Psoas muscle (tissue), 8 donors: Measurements from ENCODE around the gene IFT88. TPM values are rescaled to one million over a fixed set of nuclear protein-coding genes. Genes with fewer than 3 reads are reported as not detected.

Source experiments
- ATAC-seq, 4 donors: fragments of 200-7000 bp; cut with Tn5 transposase; one replicate each; pipeline ENCODE4 v1.9.1; 2020; ENCODE audit warnings: moderate library complexity in 3 of 4, mild to moderate bottlenecking in 2 of 4
- DNase-seq, 2 donors: peaks; one replicate each; pipeline ENCODE4 v3.0.0-alpha.2; 2020
- H3K27ac ChIP-seq: fragments of 200-600 bp; one replicate; pipeline ENCODE4 v1.8.0; 2022
- H3K27me3 ChIP-seq, 3 donors: fragments of 200-600 bp in 1 of 3; one replicate each; pipeline versions ENCODE4 v1.6.1 to v1.8.0; 2013 to 2022; ENCODE audit warnings: low read length in 2 of 3, mild to moderate bottlenecking in 2 of 3, moderate library complexity in 1 of 3; ENCODE audit not compliant: insufficient read depth in 3 of 3
- H3K36me3 ChIP-seq, 2 donors: fragments of 200-600 bp in 1 of 2; one replicate each; pipeline versions ENCODE4 v1.6.1 to v1.8.0; 2013 to 2022; ENCODE audit warnings: low read depth in 1 of 2, mild to moderate bottlenecking in 1 of 2, moderate library complexity in 1 of 2; ENCODE audit not compliant: insufficient read depth in 1 of 2
- H3K4me1 ChIP-seq: fragments of 200-600 bp; one replicate; pipeline ENCODE4 v1.8.0; 2022
- H3K4me3 ChIP-seq: fragments of 200-600 bp; one replicate; pipeline ENCODE4 v1.8.0; 2022; ENCODE audit warnings: mild to moderate bottlenecking
- H3K9me3 ChIP-seq: fragments of 200-600 bp; one replicate; pipeline ENCODE4 v1.8.0; 2022
- CTCF ChIP-seq: fragments of 200-600 bp; IDR thresholded peaks from one replicate; pipeline ENCODE4 v1.8.0; 2022; ENCODE audit warnings: antibody characterized with exemption
- whole genome bisulfite sequencing, 3 donors: extraction: QIAGEN DNeasy Blood & Tissue Kit; methylation state at CpG; one replicate each; pipeline versions ENCODE4 v1.1.6 to v1.1.7; 2013; 5-methylcytosine and 5-hydroxymethylcytosine counted together
- intact Hi-C, 2 donors: fragments of 100-400 bp; cut with DNase I; formaldehyde crosslinking; loops; one replicate each; pipeline versions ENCODE4 v1.11.0 to v1.14.2; 2022
- polyA plus RNA-seq, 3 donors: library from polyadenylated mRNA; stranded (reverse); fragments of 200-250 nt; gene quantifications; one replicate each; pipeline ENCODE4 v1.2.3, GENCODE V29; 2013
- total RNA-seq, 4 donors: library from RNA; stranded (reverse); fragmentation: NEBNext Ultra II Directional in 2 of 4; extraction: Animal tissue kit (Norgen Biotek cat#: 25700) in 2 of 4; gene quantifications; one replicate each; pipeline versions ENCODE4 v1.2.1 to v1.2.4, GENCODE V29; 2021 to 2023
- donor health status: healthy with polysubstance abuse.
- donor health status: DM: no; HTN: no; CAD: no; lungs with moderate emphysema.
- donor health status: Bipolar disorder and iron deficiency.
- donor health status: healthy.
- donor health status: DM: yes; HTN: yes; CAD: no.
- donor health status: DM: no; HTN: no; CAD: no.
- donor health status: DM: no; HTN: no; CAD: no.
- donor health status: DM: yes; HTN: yes; CAD: no.

IFT88 gene
- total and polyA plus RNA-seq, 7 donors: 3.9 to 9.8 (median 4.6) TPM

GRCh38 chr13:20570517-20570916 is 3.6 kb downstream of the IFT88 start:
- intact Hi-C loops: no loop called here
- Histone ChIP-seq H3K27ac (no peak overlapping the region), H3K4me3 (no peak overlapping the region), H3K36me3 (peaks cover 0 to 21% of the 10 kb centered on the region in 2 donors), H3K27me3 (no peaks in the 10 kb centered on the region), H3K9me3 (no peaks in the 10 kb centered on the region), H3K4me1 (no peaks in the 10 kb centered on the region)
- no peak for TF ChIP-seq CTCF
- no peak for DNase-seq
- ATAC-seq: no peak
- 93 to 98% (median 94%) methylated on average over 1 of the region's 1 CpG for WGBS, 3 donors

GRCh38 chr13:20571676-20572075 is 4.7 kb downstream of the IFT88 start:
- TF ChIP-seq CTCF: no peak
- Histone ChIP-seq H3K4me3 (no peak overlapping the region), H3K4me1 (no peaks in the 10 kb centered on the region), H3K27me3 (no peaks in the 10 kb centered on the region), H3K27ac (no peak overlapping the region), H3K36me3 (peaks cover 0 to 32% of the 10 kb centered on the region in 2 donors), H3K9me3 (no peaks in the 10 kb centered on the region)
- DNase-seq (no peak), ATAC-seq (no peak)
- intact Hi-C loops: no loop called here

GRCh38 chr13:20573186-20573585 is 6.2 kb downstream of the IFT88 start:
- DNase-seq (no peak), ATAC-seq (no peak)
- no peak overlapping the region for H3K27ac ChIP-seq
- intact Hi-C loops: no loop called here
- TF ChIP-seq CTCF: no peak
- WGBS, 3 donors: 48 to 69% (median 53%) methylated on average over 4 of the region's 4 CpGs
- no peaks in the 10 kb centered on the region for H3K27me3 ChIP-seq
- peaks cover 0 to 39% of the 10 kb centered on the region in 2 donors for H3K36me3 ChIP-seq
- H3K9me3 ChIP-seq: no peaks in the 10 kb centered on the region
- no peaks in the 10 kb centered on the region for H3K4me1 ChIP-seq
- H3K4me3 ChIP-seq: no peak overlapping the region

GRCh38 chr13:20573636-20574035 is 6.7 kb downstream of the IFT88 start:
- no peaks in the 10 kb centered on the region for H3K4me1 ChIP-seq
- DNase-seq: no peak
- intact Hi-C loops: no loop called here
- no peak overlapping the region for H3K4me3 ChIP-seq
- WGBS, 3 donors: 48 to 61% (median 49%) methylated on average over 2 of the region's 2 CpGs
- TF ChIP-seq CTCF: no peak
- no peaks in the 10 kb centered on the region for H3K27me3 ChIP-seq
- H3K9me3 ChIP-seq: no peaks in the 10 kb centered on the region
- H3K36me3 ChIP-seq: peaks cover 0 to 39% of the 10 kb centered on the region in 2 donors
- no peak for ATAC-seq
- no peak overlapping the region for H3K27ac ChIP-seq

- Histone ChIP-seq H3K27me3 (no peaks in the 10 kb centered on the region), H3K36me3 (peaks cover 0 to 65% of the 10 kb centered on the region in 2 donors), H3K27ac (no peak overlapping the region), H3K4me1 (no peaks in the 10 kb centered on the region), H3K9me3 (peaks cover 9% of the 10 kb centered on the region), H3K4me3 (no peak overlapping the region)
- ATAC-seq: no peak
- WGBS, 3 donors: 95 to 100% (median 96%) methylated on average over 3 of the region's 3 CpGs
- no peak for TF ChIP-seq CTCF
- intact Hi-C loops: no loop called here
- DNase-seq: no peak
Observed at GRCh38 chr13:20579191-20579590, 12.2 kb downstream of the IFT88 start.
